ENCODE measurements around the gene DDX59. TPM values are rescaled to one million over a fixed set of nuclear protein-coding genes. Genes with fewer than 3 reads are reported as not detected.
A peak's percentile ranks its signal among the peaks of the same experiment; 100 is the strongest.

The DDX59 gene
- 19.5 TPM for total RNA-seq
- polyA plus RNA-seq (ENCODE audit: insufficient read depth in 1 of 8, insufficient read length in 8 of 8, low replicate concordance in 1 of 8), result 10 to 100 TPM; 13.7 to 19.9 (median 16.7) TPM
- long read RNA-seq, donor 1, result 0 reads
- long read RNA-seq, donor 2, result 0 reads
- long read RNA-seq, donor 3, result 0 reads
- long read RNA-seq, donor 4, result 0 reads
- long read RNA-seq, donor 5, partial matches to known transcripts, result 0 of 3 reads
- long read RNA-seq, donor 5, other reads (novel, unspliced or antisense), result 0 of 3 reads
- long read RNA-seq, donor 6, partial matches to known transcripts, result 0 of 1 reads
- long read RNA-seq, donor 6, other reads (novel, unspliced or antisense), result 0 of 1 reads
- long read RNA-seq, donor 7, partial matches to known transcripts, result 0 of 1 reads
- long read RNA-seq, donor 7, other reads (novel, unspliced or antisense), result 0 of 1 reads
- long read RNA-seq, donor 8, partial matches to known transcripts, result 0 of 1 reads
- long read RNA-seq, donor 8, other reads (novel, unspliced or antisense), result 0 of 1 reads
- long read RNA-seq, donor 9, partial matches to known transcripts, result 0 of 1 reads
- long read RNA-seq, donor 9, other reads (novel, unspliced or antisense), result 0 of 1 reads
- long read RNA-seq, donor 10, transcript DDX59-201 (8 exons, 2,289 nt), result major isoform, 5 of 10 reads
- long read RNA-seq, donor 10, partial matches to known transcripts, result 5 of 10 reads
- long read RNA-seq, donor 10, other reads (novel, unspliced or antisense), result 0 of 10 reads
- long read RNA-seq, donor 11, partial matches to known transcripts, result 0 of 2 reads
- long read RNA-seq, donor 11, other reads (novel, unspliced or antisense), result 0 of 2 reads

GRCh38 chr1:200669314-200670241 is at the start of gene DDX59:
Gene DDX59 (minus strand): TSS chr1:200669907. CDS start chr1:200666740, 3,167 bp downstream.
- H3K36me3 ChIP-seq (ENCODE audit: control insufficient read depth, insufficient read depth, low read length), result peaks cover 12% of the 10 kb centered on the region
- no peaks in the 10 kb centered on the region for H3K27me3 ChIP-seq (ENCODE audit: control insufficient read depth, insufficient read depth, low read length)
- H3K4me1 ChIP-seq (ENCODE audit: control insufficient read depth, insufficient read depth, low read length), result peaks cover 6% of the 10 kb centered on the region
- under 1% methylated on average over 74 of the region's 91 CpGs for WGBS (ENCODE audit: insufficient coverage)
- peak within 1 kb of the TSS; percentile 98 for H3K27ac ChIP-seq (ENCODE audit: low read length)
- no peaks in the 10 kb centered on the region for H3K9me3 ChIP-seq (replicated peaks; ENCODE audit: control insufficient read depth, low read depth, low read length)
- peak; percentile 99 for DNase-seq
- peak within 1 kb of the TSS; percentile 78 for H3K4me3 ChIP-seq (ENCODE audit: low read length)

- H3K9me3 ChIP-seq (replicated peaks; ENCODE audit: control insufficient read depth, low read depth, low read length), result no peaks in the 10 kb centered on the region
- no peak overlapping the region for H3K27ac ChIP-seq (ENCODE audit: low read length)
- no peaks in the 10 kb centered on the region for H3K4me1 ChIP-seq (ENCODE audit: control insufficient read depth, insufficient read depth, low read length)
- DNase-seq, result no peak
- 0% methylated on average over 1 of the region's 2 CpGs for WGBS (ENCODE audit: insufficient coverage)
- H3K36me3 ChIP-seq (ENCODE audit: control insufficient read depth, insufficient read depth, low read length), result no peaks in the 10 kb centered on the region
- H3K27me3 ChIP-seq (ENCODE audit: control insufficient read depth, insufficient read depth, low read length), result no peaks in the 10 kb centered on the region
- H3K4me3 ChIP-seq (ENCODE audit: low read length), result no peak overlapping the region
Observed at GRCh38 chr1:200714504-200715187, 44.9 kb upstream of the DDX59 start.

GRCh38 chr1:200710166-200710565 is 40.5 kb upstream of the DDX59 start:
- Histone ChIP-seq H3K27ac (ENCODE audit: low read length) (no peak overlapping the region), H3K27me3 (ENCODE audit: control insufficient read depth, insufficient read depth, low read length) (no peaks in the 10 kb centered on the region), H3K4me3 (ENCODE audit: low read length) (no peak overlapping the region), H3K4me1 (ENCODE audit: control insufficient read depth, insufficient read depth, low read length) (no peaks in the 10 kb centered on the region), H3K36me3 (ENCODE audit: control insufficient read depth, insufficient read depth, low read length) (no peaks in the 10 kb centered on the region), H3K9me3 (replicated peaks; ENCODE audit: control insufficient read depth, low read depth, low read length) (no peaks in the 10 kb centered on the region)
- WGBS (ENCODE audit: insufficient coverage), result 67% methylated on average over 2 of the region's 2 CpGs
- no peak for DNase-seq

GRCh38 chr1:200708769-200709168 is 39.1 kb upstream of the DDX59 start:
- Histone ChIP-seq H3K36me3 (ENCODE audit: control insufficient read depth, insufficient read depth, low read length) (no peaks in the 10 kb centered on the region), H3K4me3 (ENCODE audit: low read length) (no peak overlapping the region), H3K27ac (ENCODE audit: low read length) (no peak overlapping the region), H3K4me1 (ENCODE audit: control insufficient read depth, insufficient read depth, low read length) (no peaks in the 10 kb centered on the region), H3K9me3 (replicated peaks; ENCODE audit: control insufficient read depth, low read depth, low read length) (no peaks in the 10 kb centered on the region), H3K27me3 (ENCODE audit: control insufficient read depth, insufficient read depth, low read length) (no peaks in the 10 kb centered on the region)
- no peak for DNase-seq
- WGBS (ENCODE audit: insufficient coverage), result no CpG with 5 or more reads among the region's 1 CpG

- Histone ChIP-seq H3K27ac (ENCODE audit: low read length) (no peak overlapping the region), H3K27me3 (ENCODE audit: control insufficient read depth, insufficient read depth, low read length) (no peaks in the 10 kb centered on the region), H3K4me1 (ENCODE audit: control insufficient read depth, insufficient read depth, low read length) (no peaks in the 10 kb centered on the region), H3K4me3 (ENCODE audit: low read length) (no peak overlapping the region), H3K9me3 (replicated peaks; ENCODE audit: control insufficient read depth, low read depth, low read length) (no peaks in the 10 kb centered on the region), H3K36me3 (ENCODE audit: control insufficient read depth, insufficient read depth, low read length) (no peaks in the 10 kb centered on the region)
- no peak for DNase-seq
Observed at GRCh38 chr1:200708161-200708560, 38.5 kb upstream of the DDX59 start.

GRCh38 chr1:200707116-200707515 is 37.4 kb upstream of the DDX59 start:
- no peak for DNase-seq
- no peaks in the 10 kb centered on the region for H3K4me1 ChIP-seq (ENCODE audit: control insufficient read depth, insufficient read depth, low read length)
- no peak overlapping the region for H3K27ac ChIP-seq (ENCODE audit: low read length)
- no peaks in the 10 kb centered on the region for H3K36me3 ChIP-seq (ENCODE audit: control insufficient read depth, insufficient read depth, low read length)
- 95% methylated on average over 3 of the region's 5 CpGs for WGBS (ENCODE audit: insufficient coverage)
- H3K9me3 ChIP-seq (replicated peaks; ENCODE audit: control insufficient read depth, low read depth, low read length), result no peaks in the 10 kb centered on the region
- H3K27me3 ChIP-seq (ENCODE audit: control insufficient read depth, insufficient read depth, low read length), result no peaks in the 10 kb centered on the region
- H3K4me3 ChIP-seq (ENCODE audit: low read length), result no peak overlapping the region

- no CpG with 5 or more reads among the region's 4 CpGs for WGBS (ENCODE audit: insufficient coverage)
- Histone ChIP-seq H3K4me1 (ENCODE audit: control insufficient read depth, insufficient read depth, low read length) (no peaks in the 10 kb centered on the region), H3K9me3 (replicated peaks; ENCODE audit: control insufficient read depth, low read depth, low read length) (no peaks in the 10 kb centered on the region), H3K27ac (ENCODE audit: low read length) (no peak overlapping the region), H3K27me3 (ENCODE audit: control insufficient read depth, insufficient read depth, low read length) (no peaks in the 10 kb centered on the region), H3K36me3 (ENCODE audit: control insufficient read depth, insufficient read depth, low read length) (no peaks in the 10 kb centered on the region), H3K4me3 (ENCODE audit: low read length) (no peak overlapping the region)
- peak; percentile 7 for DNase-seq
Observed at GRCh38 chr1:200706111-200706814, 36.6 kb upstream of the DDX59 start.

- Histone ChIP-seq H3K4me1 (ENCODE audit: control insufficient read depth, insufficient read depth, low read length) (no peaks in the 10 kb centered on the region), H3K4me3 (ENCODE audit: low read length) (no peak overlapping the region), H3K36me3 (ENCODE audit: control insufficient read depth, insufficient read depth, low read length) (no peaks in the 10 kb centered on the region), H3K9me3 (replicated peaks; ENCODE audit: control insufficient read depth, low read depth, low read length) (no peaks in the 10 kb centered on the region), H3K27ac (ENCODE audit: low read length) (no peak overlapping the region), H3K27me3 (ENCODE audit: control insufficient read depth, insufficient read depth, low read length) (no peaks in the 10 kb centered on the region)
- no CpG with 5 or more reads among the region's 3 CpGs for WGBS (ENCODE audit: insufficient coverage)
- no peak for DNase-seq
Observed at GRCh38 chr1:200704986-200705500, 35.3 kb upstream of the DDX59 start.

- 55% methylated on average over 1 of the region's 1 CpG for WGBS (ENCODE audit: insufficient coverage)
- Histone ChIP-seq H3K27ac (ENCODE audit: low read length) (no peak overlapping the region), H3K4me1 (ENCODE audit: control insufficient read depth, insufficient read depth, low read length) (no peaks in the 10 kb centered on the region), H3K4me3 (ENCODE audit: low read length) (no peak overlapping the region), H3K9me3 (replicated peaks; ENCODE audit: control insufficient read depth, low read depth, low read length) (no peaks in the 10 kb centered on the region), H3K27me3 (ENCODE audit: control insufficient read depth, insufficient read depth, low read length) (no peaks in the 10 kb centered on the region), H3K36me3 (ENCODE audit: control insufficient read depth, insufficient read depth, low read length) (no peaks in the 10 kb centered on the region)
- DNase-seq, result no peak
Observed at GRCh38 chr1:200699871-200700270, 30.2 kb upstream of the DDX59 start.

All from muscle of leg (tissue), 16 donors.